ENCODE measurements around the gene PRKAR1A.

The PRKAR1A gene

DNA sequence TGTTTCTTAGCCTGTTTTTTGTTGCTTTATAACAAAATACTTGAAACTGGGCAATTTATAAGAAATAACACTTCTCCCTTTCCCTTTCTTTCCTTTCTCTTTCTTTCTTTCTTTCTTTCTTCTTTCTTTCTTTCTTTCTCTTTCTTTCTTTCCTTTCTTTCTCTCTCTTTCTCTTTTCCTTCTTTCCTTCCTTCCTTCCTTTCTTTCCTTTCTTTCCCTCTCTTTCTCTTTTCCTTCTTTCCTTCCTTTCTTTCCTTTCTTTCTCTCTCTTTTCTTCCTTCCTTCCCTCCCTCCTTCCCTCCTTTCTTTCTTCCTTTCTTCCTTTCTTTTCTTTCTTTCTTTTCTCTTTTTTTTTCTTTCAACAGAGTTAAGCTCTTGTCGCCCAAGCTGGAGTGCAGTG lies 61.1 kb downstream of the PRKAR1A start:
- no peaks in the 10 kb centered on the region for H4K20me1 ChIP-seq (ENCODE audit: insufficient read depth, low read length)
- H3K4me3 ChIP-seq (ENCODE audit: low read length) = no peak overlapping the region
- no peak overlapping the region for H2AFZ ChIP-seq (ENCODE audit: low read length)
- DNase-seq = no peak
- no peaks in the 10 kb centered on the region for H3K9me2 ChIP-seq (replicated peaks; ENCODE audit: insufficient read depth, low read length)
- H3K36me3 ChIP-seq (replicated peaks; ENCODE audit: insufficient read depth, low read length) = no peaks in the 10 kb centered on the region
- TF ChIP-seq, protein P1, sequence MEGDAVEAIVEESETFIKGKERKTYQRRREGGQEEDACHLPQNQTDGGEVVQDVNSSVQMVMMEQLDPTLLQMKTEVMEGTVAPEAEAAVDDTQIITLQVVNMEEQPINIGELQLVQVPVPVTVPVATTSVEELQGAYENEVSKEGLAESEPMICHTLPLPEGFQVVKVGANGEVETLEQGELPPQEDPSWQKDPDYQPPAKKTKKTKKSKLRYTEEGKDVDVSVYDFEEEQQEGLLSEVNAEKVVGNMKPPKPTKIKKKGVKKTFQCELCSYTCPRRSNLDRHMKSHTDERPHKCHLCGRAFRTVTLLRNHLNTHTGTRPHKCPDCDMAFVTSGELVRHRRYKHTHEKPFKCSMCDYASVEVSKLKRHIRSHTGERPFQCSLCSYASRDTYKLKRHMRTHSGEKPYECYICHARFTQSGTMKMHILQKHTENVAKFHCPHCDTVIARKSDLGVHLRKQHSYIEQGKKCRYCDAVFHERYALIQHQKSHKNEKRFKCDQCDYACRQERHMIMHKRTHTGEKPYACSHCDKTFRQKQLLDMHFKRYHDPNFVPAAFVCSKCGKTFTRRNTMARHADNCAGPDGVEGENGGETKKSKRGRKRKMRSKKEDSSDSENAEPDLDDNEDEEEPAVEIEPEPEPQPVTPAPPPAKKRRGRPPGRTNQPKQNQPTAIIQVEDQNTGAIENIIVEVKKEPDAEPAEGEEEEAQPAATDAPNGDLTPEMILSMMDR (IDR thresholded peaks at IDR 0.05; ENCODE audit: low read length) = no peak
- no peak overlapping the region for H3K4me2 ChIP-seq (ENCODE audit: low read depth, low read length)
- no peaks in the 10 kb centered on the region for H3F3A ChIP-seq (ENCODE audit: insufficient read depth, low read length)
- H3K9me3 ChIP-seq (replicated peaks; ENCODE audit: insufficient read depth, low read length) = no peaks in the 10 kb centered on the region
- no peak overlapping the region for H3K27ac ChIP-seq (ENCODE audit: low read length)
- H3K9ac ChIP-seq (ENCODE audit: low read length) = no peak overlapping the region
- H3K79me2 ChIP-seq (ENCODE audit: low read length) = no peaks in the 10 kb centered on the region
- H3K4me1 ChIP-seq (ENCODE audit: low read length) = no peaks in the 10 kb centered on the region
- no peaks in the 10 kb centered on the region for H3K27me3 ChIP-seq (replicated peaks; ENCODE audit: insufficient read depth, low read length)

DNA sequence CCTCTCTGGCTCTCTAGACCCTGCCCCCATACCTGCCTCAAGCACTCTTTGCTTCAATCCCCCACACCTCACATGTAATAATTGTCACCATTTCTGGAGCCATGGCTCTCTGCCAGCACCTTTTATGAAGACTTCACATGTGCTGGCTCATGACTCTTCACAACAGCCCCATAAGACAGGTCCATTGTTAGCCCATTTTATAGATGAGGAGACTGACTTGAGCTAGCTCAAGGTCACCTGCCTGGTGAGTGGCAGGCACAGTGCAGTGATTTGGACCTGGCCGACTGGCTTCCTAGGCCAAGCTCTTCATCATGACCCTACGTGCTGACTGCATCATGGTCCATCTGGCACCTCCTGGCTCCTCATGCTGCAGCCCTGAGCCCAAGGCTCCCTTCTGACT lies 63.9 kb downstream of the PRKAR1A start:
- Histone ChIP-seq H3K4me1 (ENCODE audit: low read length) (no peaks in the 10 kb centered on the region), H4K20me1 (ENCODE audit: insufficient read depth, low read length) (no peaks in the 10 kb centered on the region), H3K9ac (ENCODE audit: low read length) (no peak overlapping the region), H3K9me2 (replicated peaks; ENCODE audit: insufficient read depth, low read length) (no peaks in the 10 kb centered on the region), H3K36me3 (replicated peaks; ENCODE audit: insufficient read depth, low read length) (no peaks in the 10 kb centered on the region), H2AFZ (ENCODE audit: low read length) (no peak overlapping the region), H3K27me3 (replicated peaks; ENCODE audit: insufficient read depth, low read length) (no peaks in the 10 kb centered on the region), H3K79me2 (ENCODE audit: low read length) (no peaks in the 10 kb centered on the region), H3K9me3 (replicated peaks; ENCODE audit: insufficient read depth, low read length) (no peaks in the 10 kb centered on the region), H3F3A (ENCODE audit: insufficient read depth, low read length) (no peaks in the 10 kb centered on the region), H3K27ac (ENCODE audit: low read length) (no peak overlapping the region), H3K4me3 (ENCODE audit: low read length) (no peak overlapping the region), H3K4me2 (ENCODE audit: low read depth, low read length) (no peak overlapping the region)
- TF ChIP-seq EZH2phosphoT487 (IDR thresholded peaks at IDR 0.05; ENCODE audit: low read length) (no peak), EZH2 (optimal IDR thresholded peaks at IDR 0.05; ENCODE audit: low read depth, low read length) (no peak)
- TF ChIP-seq, protein P1 (IDR thresholded peaks at IDR 0.05; ENCODE audit: low read length) = no peak
- DNase-seq = no peak

DNA sequence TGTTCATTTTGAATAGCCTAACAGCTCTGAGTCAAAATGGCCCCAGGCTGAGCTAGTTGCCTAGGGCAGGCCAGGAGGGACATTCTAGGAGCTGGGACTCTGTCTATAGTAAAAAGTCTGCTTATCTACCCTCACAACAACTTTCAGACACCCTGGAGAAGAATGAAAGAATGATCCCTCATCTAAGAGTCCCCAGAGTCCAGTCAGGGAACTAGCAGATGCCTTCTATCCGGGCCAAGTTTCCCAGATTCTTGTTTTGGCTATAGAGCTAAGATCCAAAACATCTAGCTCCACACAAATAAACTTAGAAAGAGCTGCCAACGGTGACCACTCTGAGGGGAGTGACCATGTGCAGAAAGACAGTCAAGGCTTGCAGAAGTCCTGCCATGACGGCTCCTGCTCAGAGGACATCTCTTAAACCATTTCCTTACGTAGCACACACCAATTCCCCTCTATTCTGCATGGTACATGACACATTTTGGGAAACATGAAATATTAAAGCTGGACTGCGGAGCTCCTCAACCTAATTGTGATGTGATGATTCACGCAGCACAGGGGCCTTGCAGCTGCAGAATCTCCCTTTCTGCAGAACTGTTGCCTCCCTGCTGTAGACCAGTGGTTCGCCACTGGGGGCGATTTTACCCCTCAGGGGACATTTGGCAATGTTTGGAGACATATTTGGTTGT lies 64.7 kb downstream of the PRKAR1A start:
- H3K4me2 ChIP-seq (ENCODE audit: low read depth, low read length) = no peak overlapping the region

More for the DNA sequence above, 64.7 kb downstream of the PRKAR1A start:
- Histone ChIP-seq H3K4me3 (ENCODE audit: low read length) (no peak overlapping the region), H3K36me3 (replicated peaks; ENCODE audit: insufficient read depth, low read length) (no peaks in the 10 kb centered on the region), H3K4me1 (ENCODE audit: low read length) (no peaks in the 10 kb centered on the region), H3K79me2 (ENCODE audit: low read length) (no peaks in the 10 kb centered on the region), H3K9me2 (replicated peaks; ENCODE audit: insufficient read depth, low read length) (no peaks in the 10 kb centered on the region), H3K27me3 (replicated peaks; ENCODE audit: insufficient read depth, low read length) (no peaks in the 10 kb centered on the region), H3K9ac (ENCODE audit: low read length) (no peak overlapping the region), H2AFZ (ENCODE audit: low read length) (no peak overlapping the region), H3F3A (ENCODE audit: insufficient read depth, low read length) (no peaks in the 10 kb centered on the region), H3K9me3 (replicated peaks; ENCODE audit: insufficient read depth, low read length) (no peaks in the 10 kb centered on the region), H3K27ac (ENCODE audit: low read length) (no peak overlapping the region), H4K20me1 (ENCODE audit: insufficient read depth, low read length) (no peaks in the 10 kb centered on the region)
- no peak for TF ChIP-seq EZH2 (optimal IDR thresholded peaks at IDR 0.05; ENCODE audit: low read depth, low read length)
- no peak for TF ChIP-seq EZH2phosphoT487 (IDR thresholded peaks at IDR 0.05; ENCODE audit: low read length)
- TF ChIP-seq, protein P1 (IDR thresholded peaks at IDR 0.05; ENCODE audit: low read length) = no peak
- no peak for DNase-seq

Measured in MM.1S (cell line).